MM.1S (cell line): ENCODE data around the gene TMEM163.

ENCODE experiments used
- DNase-seq: peaks from one replicate; pipeline ENCODE4 v3.0.0-alpha.2; 2015
- H2AFZ ChIP-seq: fragments of 300-600 bp; sonication (generic); 2 replicates; pipeline ENCODE4 v1.6.0; 2016; ENCODE audit warnings: antibody characterized with exemption, low read length
- H3F3A ChIP-seq: fragments of 300-600 bp; sonication (generic); 2 replicates; pipeline ENCODE4 v1.6.1; 2016; ENCODE audit warnings: mild to moderate bottlenecking, antibody characterized with exemption, low read length, moderate library complexity, mixed read lengths; ENCODE audit not compliant: insufficient read depth
- H3K27ac ChIP-seq: fragments of 300-600 bp; sonication (generic); 2 replicates; pipeline ENCODE4 v1.5.1; 2016; ENCODE audit warnings: mild to moderate bottlenecking, low read length
- H3K27me3 ChIP-seq: fragments of 300-600 bp; sonication (generic); replicated peaks from 2 replicates; pipeline ENCODE4 v1.6.0; 2016; ENCODE audit warnings: low read length; ENCODE audit not compliant: insufficient read depth
- H3K36me3 ChIP-seq: fragments of 300-600 bp; sonication (generic); replicated peaks from 2 replicates; pipeline ENCODE4 v1.6.1; 2016; ENCODE audit warnings: mild to moderate bottlenecking, low read length, mixed read lengths; ENCODE audit not compliant: insufficient read depth
- H3K4me1 ChIP-seq: fragments of 300-600 bp; sonication (generic); 2 replicates; pipeline ENCODE4 v1.6.1; 2016; ENCODE audit warnings: low read length, mixed read lengths
- H3K4me2 ChIP-seq: fragments of 300-600 bp; sonication (generic); 2 replicates; pipeline ENCODE4 v1.6.0; 2016; ENCODE audit warnings: low read depth, low read length
- H3K4me3 ChIP-seq: fragments of 300-600 bp; sonication (generic); 2 replicates; pipeline ENCODE4 v1.5.1; 2016; ENCODE audit warnings: low read length, mixed read lengths
- H3K79me2 ChIP-seq: fragments of 300-600 bp; sonication (generic); 2 replicates; pipeline ENCODE4 v1.6.1; 2016; ENCODE audit warnings: mixed run types, low read length, mixed read lengths
- H3K9ac ChIP-seq: fragments of 300-600 bp; sonication (generic); 2 replicates; pipeline ENCODE4 v1.6.1; 2016; ENCODE audit warnings: low read length, mixed read lengths
- H3K9me2 ChIP-seq: fragments of 300-600 bp; sonication (generic); replicated peaks from 2 replicates; pipeline ENCODE4 v1.6.1; 2016; ENCODE audit warnings: mild to moderate bottlenecking, low read length, mixed read lengths; ENCODE audit not compliant: insufficient read depth
- H3K9me3 ChIP-seq: fragments of 300-600 bp; sonication (generic); replicated peaks from 2 replicates; pipeline ENCODE4 v1.6.1; 2016; ENCODE audit warnings: mild to moderate bottlenecking, low read length, mixed read lengths; ENCODE audit not compliant: insufficient read depth
- H4K20me1 ChIP-seq: fragments of 300-600 bp; sonication (generic); 2 replicates; pipeline ENCODE4 v1.6.1; 2016; ENCODE audit warnings: mild to moderate bottlenecking, low read length, moderate library complexity, mixed read lengths; ENCODE audit not compliant: insufficient read depth
- EZH2 ChIP-seq: fragments of 300-600 bp; sonication (generic); optimal IDR thresholded peaks from 2 replicates; pipeline ENCODE3; 2017; ENCODE audit warnings: low read depth, mild to moderate bottlenecking, antibody characterized with exemption, low read length, mixed read lengths
- EZH2phosphoT487 ChIP-seq: fragments of 300-600 bp; sonication (generic); IDR thresholded peaks from 2 replicates; pipeline ENCODE4 v1.6.1; 2018; ENCODE audit warnings: antibody characterized with exemption, low read length
- TF ChIP-seq, protein P1 (sequence below): fragments of 300-600 bp; sonication (generic); IDR thresholded peaks from 2 replicates; pipeline ENCODE4 v1.5.1; 2016; ENCODE audit warnings: antibody characterized with exemption, low read length, mixed read lengths

TMEM163 gene

DNA sequence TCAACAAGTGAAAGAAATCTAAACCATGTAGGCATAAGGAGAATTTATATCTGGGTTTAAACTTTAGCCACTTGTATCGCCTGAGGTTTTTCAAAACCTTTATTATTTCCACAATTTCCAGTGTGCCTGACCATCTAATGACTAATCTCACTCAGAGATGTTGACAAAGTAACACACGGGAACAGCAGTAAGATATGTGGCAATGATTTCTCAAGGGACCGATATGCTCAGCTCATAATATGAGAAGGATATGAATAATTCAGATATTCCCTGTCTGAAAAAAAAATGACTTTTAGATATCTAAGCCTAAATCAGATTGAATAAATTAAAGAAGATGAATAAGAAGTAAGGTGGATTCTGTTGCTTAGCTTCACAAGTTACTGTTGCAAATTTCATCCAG, 43.5 kb downstream of the TMEM163 start:
- TF ChIP-seq, protein P1, sequence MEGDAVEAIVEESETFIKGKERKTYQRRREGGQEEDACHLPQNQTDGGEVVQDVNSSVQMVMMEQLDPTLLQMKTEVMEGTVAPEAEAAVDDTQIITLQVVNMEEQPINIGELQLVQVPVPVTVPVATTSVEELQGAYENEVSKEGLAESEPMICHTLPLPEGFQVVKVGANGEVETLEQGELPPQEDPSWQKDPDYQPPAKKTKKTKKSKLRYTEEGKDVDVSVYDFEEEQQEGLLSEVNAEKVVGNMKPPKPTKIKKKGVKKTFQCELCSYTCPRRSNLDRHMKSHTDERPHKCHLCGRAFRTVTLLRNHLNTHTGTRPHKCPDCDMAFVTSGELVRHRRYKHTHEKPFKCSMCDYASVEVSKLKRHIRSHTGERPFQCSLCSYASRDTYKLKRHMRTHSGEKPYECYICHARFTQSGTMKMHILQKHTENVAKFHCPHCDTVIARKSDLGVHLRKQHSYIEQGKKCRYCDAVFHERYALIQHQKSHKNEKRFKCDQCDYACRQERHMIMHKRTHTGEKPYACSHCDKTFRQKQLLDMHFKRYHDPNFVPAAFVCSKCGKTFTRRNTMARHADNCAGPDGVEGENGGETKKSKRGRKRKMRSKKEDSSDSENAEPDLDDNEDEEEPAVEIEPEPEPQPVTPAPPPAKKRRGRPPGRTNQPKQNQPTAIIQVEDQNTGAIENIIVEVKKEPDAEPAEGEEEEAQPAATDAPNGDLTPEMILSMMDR: no peak
- TF ChIP-seq EZH2 (no peak), EZH2phosphoT487 (no peak)
- H3K9ac ChIP-seq: no peak overlapping the region
- no peaks in the 10 kb centered on the region for H3K4me1 ChIP-seq

DNA sequence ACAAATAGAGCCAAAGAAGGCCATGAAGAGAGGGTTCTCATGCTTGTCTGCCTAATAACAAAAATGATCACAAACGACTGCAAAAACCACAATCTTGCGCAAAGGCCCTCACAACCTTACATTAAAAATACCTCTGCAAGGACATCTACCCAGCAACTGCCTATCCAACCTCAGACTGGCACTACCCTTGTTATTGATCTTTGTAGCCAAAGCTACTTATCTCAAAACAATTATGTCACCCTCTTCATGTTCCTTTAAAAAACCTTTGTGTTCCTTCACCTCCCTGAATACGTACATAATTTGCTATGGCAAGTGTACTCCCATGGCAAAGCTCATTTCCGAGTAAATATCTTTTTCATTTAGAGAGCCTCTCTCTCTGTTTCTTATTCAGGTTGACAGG, 44.1 kb downstream of the TMEM163 start:
- Histone ChIP-seq H3K27ac (no peak overlapping the region), H3K36me3 (no peaks in the 10 kb centered on the region), H3K4me2 (no peak overlapping the region), H2AFZ (no peak overlapping the region), H3K9ac (no peak overlapping the region), H3K4me3 (no peak overlapping the region), H3K9me3 (no peaks in the 10 kb centered on the region), H3K9me2 (no peaks in the 10 kb centered on the region), H3K27me3 (no peaks in the 10 kb centered on the region), H3K4me1 (no peaks in the 10 kb centered on the region), H3F3A (no peaks in the 10 kb centered on the region), H3K79me2 (no peaks in the 10 kb centered on the region), H4K20me1 (no peaks in the 10 kb centered on the region)
- TF ChIP-seq, protein P1: no peak
- no peak for TF ChIP-seq EZH2
- no peak for TF ChIP-seq EZH2phosphoT487
- DNase-seq: no peak

More for the DNA sequence above, 43.5 kb downstream of the TMEM163 start:
- no peak for DNase-seq
- H3K9me3 ChIP-seq: no peaks in the 10 kb centered on the region
- no peaks in the 10 kb centered on the region for H3F3A ChIP-seq
- H3K27ac ChIP-seq: no peak overlapping the region
- no peaks in the 10 kb centered on the region for H3K79me2 ChIP-seq
- H3K27me3 ChIP-seq: no peaks in the 10 kb centered on the region
- no peaks in the 10 kb centered on the region for H4K20me1 ChIP-seq
- no peak overlapping the region for H3K4me3 ChIP-seq
- no peaks in the 10 kb centered on the region for H3K36me3 ChIP-seq
- H3K9me2 ChIP-seq: no peaks in the 10 kb centered on the region
- H2AFZ ChIP-seq: no peak overlapping the region
- H3K4me2 ChIP-seq: no peak overlapping the region

DNA sequence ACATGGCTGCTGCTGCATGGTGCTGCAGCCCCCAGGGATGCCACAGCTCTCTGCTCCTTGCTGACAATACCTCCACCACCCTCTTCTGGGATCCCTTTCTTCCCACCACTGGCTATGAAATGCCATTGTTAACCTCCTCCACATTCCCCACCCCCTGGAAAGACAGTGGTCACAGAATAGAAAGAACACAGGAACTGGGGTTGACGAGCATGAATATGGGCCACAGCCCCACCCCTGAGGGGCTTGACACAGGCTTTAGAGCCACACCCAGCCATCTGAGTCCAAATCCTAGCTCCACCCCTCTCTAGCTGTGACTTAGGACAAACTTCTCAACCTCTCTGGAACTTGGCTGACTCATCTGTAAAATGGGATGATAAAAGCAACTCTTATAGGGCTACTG, 47.3 kb downstream of the TMEM163 start:
- H2AFZ ChIP-seq: no peak overlapping the region
- no peaks in the 10 kb centered on the region for H3K36me3 ChIP-seq
- no peaks in the 10 kb centered on the region for H3K9me3 ChIP-seq
- H3K9me2 ChIP-seq: no peaks in the 10 kb centered on the region
- H3K27me3 ChIP-seq: no peaks in the 10 kb centered on the region
- H3K4me2 ChIP-seq: no peak overlapping the region
- no peaks in the 10 kb centered on the region for H3F3A ChIP-seq
- H3K9ac ChIP-seq: no peak overlapping the region
- no peaks in the 10 kb centered on the region for H4K20me1 ChIP-seq
- no peak overlapping the region for H3K4me3 ChIP-seq
- H3K4me1 ChIP-seq: no peaks in the 10 kb centered on the region
- no peak for DNase-seq
- H3K27ac ChIP-seq: no peak overlapping the region
- no peaks in the 10 kb centered on the region for H3K79me2 ChIP-seq
- TF ChIP-seq, protein P1: no peak
- TF ChIP-seq EZH2phosphoT487 (no peak), EZH2 (no peak)
